OCI-LY3 (cell line): ENCODE measurements around the gene FMNL2.

Source experiments
- H2AFZ ChIP-seq: fragments of 200-600, 300-600 bp; shearing (Covaris generic); 2 replicates; pipeline ENCODE4 v1.6.0; 2014; ENCODE audit warnings: antibody characterized with exemption, low read depth, low read length
- H3K27ac ChIP-seq: fragments of 200-600, 300-600 bp; sonication (generic); 2 replicates; pipeline ENCODE4 v1.5.1; 2014; ENCODE audit warnings: mild to moderate bottlenecking, low read length, moderate library complexity, mixed read lengths
- H3K27me3 ChIP-seq: fragments of 200-600, 300-600 bp; sonication (generic); 2 replicates; pipeline ENCODE4 v1.6.1; 2014; ENCODE audit warnings: low read depth, low read length, mixed read lengths
- H3K36me3 ChIP-seq: fragments of 200-600, 300-600 bp; sonication (generic); replicated peaks from 2 replicates; pipeline ENCODE3; 2014; ENCODE audit warnings: low read depth, low read length, mixed read lengths
- H3K4me1 ChIP-seq: fragments of 300-600, 200-600 bp; sonication (generic); 2 replicates; pipeline ENCODE4 v1.6.1; 2014; ENCODE audit warnings: low read length, mixed read lengths
- H3K4me2 ChIP-seq: fragments of 200-600, 300-600 bp; sonication (generic); 2 replicates; pipeline ENCODE4 v1.6.1; 2014; ENCODE audit warnings: low read length, mixed read lengths
- H3K4me3 ChIP-seq: fragments of 300-600, 200-600 bp; sonication (generic); 2 replicates; pipeline ENCODE4 v1.5.1; 2014; ENCODE audit warnings: antibody characterized with exemption, mild to moderate bottlenecking, low read length, moderate library complexity
- H3K79me2 ChIP-seq: fragments of 300-600, 200-600 bp; shearing (Covaris generic); 2 replicates; pipeline ENCODE4 v1.6.1; 2014; ENCODE audit warnings: mild to moderate bottlenecking, low read length, mixed read lengths
- H3K9ac ChIP-seq: fragments of 300-600, 200-600 bp; shearing (Covaris generic); 2 replicates; pipeline ENCODE4 v1.6.0; 2014; ENCODE audit warnings: mild to moderate bottlenecking, low read length, moderate library complexity
- H3K9me3 ChIP-seq: fragments of 200-600, 300-600 bp; shearing (Covaris generic); 2 replicates; pipeline ENCODE4 v1.6.1; 2014; ENCODE audit warnings: low read length, mixed read lengths; ENCODE audit not compliant: insufficient read depth
- H4K20me1 ChIP-seq: fragments of 200-600, 300-600 bp; sonication (generic); 2 replicates; pipeline ENCODE4 v1.6.1; 2016; ENCODE audit warnings: low read length, mixed read lengths; ENCODE audit not compliant: insufficient read depth
- CTCF ChIP-seq: fragments of 200-600, 300-600 bp; sonication (generic); IDR thresholded peaks from 2 replicates; pipeline ENCODE4 v1.5.1; 2014; ENCODE audit warnings: antibody characterized with exemption, low read length, low read depth
- EZH2phosphoT487 ChIP-seq: fragments of 200-600 bp; shearing (Covaris generic); IDR thresholded peaks from 2 replicates; pipeline ENCODE4 v1.6.1; 2018; ENCODE audit warnings: antibody characterized with exemption, mixed run types, low read depth

Gene FMNL2

GRCh38 chr2:152571048-152571766, 236.2 kb downstream of the FMNL2 start:
- Histone ChIP-seq H3K36me3 (no peaks in the 10 kb centered on the region), H3K4me3 (no peak overlapping the region), H3K27ac (no peak overlapping the region), H3K9ac (no peak overlapping the region), H4K20me1 (no peaks in the 10 kb centered on the region), H3K27me3 (no peaks in the 10 kb centered on the region), H3K79me2 (no peaks in the 10 kb centered on the region), H3K4me2 (no peak overlapping the region), H2AFZ (no peak overlapping the region), H3K9me3 (no peaks in the 10 kb centered on the region), H3K4me1 (peaks cover 23% of the 10 kb centered on the region)
- TF ChIP-seq EZH2phosphoT487: no peak
- TF ChIP-seq CTCF: no peak

GRCh38 chr2:152572031-152572430, 237.1 kb downstream of the FMNL2 start:
- H3K27ac ChIP-seq: no peak overlapping the region
- no peak overlapping the region for H2AFZ ChIP-seq

GRCh38 chr2:152573168-152573567, 238.2 kb downstream of the FMNL2 start:
- H3K9me3 ChIP-seq: no peaks in the 10 kb centered on the region
- H3K9ac ChIP-seq: no peak overlapping the region
- peak overlapping the region; percentile 56 for H3K4me2 ChIP-seq
- no peaks in the 10 kb centered on the region for H3K36me3 ChIP-seq
- TF ChIP-seq EZH2phosphoT487 (no peak), CTCF (no peak)
- no peaks in the 10 kb centered on the region for H3K27me3 ChIP-seq
- no peak overlapping the region for H2AFZ ChIP-seq
- H3K4me3 ChIP-seq: peak overlapping the region; percentile 21
- no peak overlapping the region for H3K27ac ChIP-seq
- no peaks in the 10 kb centered on the region for H4K20me1 ChIP-seq
- H3K79me2 ChIP-seq: no peaks in the 10 kb centered on the region
- H3K4me1 ChIP-seq: peaks cover 11% of the 10 kb centered on the region

More at GRCh38 chr2:152572031-152572430, 237.1 kb downstream of the FMNL2 start:
- Histone ChIP-seq H3K4me3 (no peak overlapping the region), H3K27me3 (no peaks in the 10 kb centered on the region), H3K79me2 (no peaks in the 10 kb centered on the region), H3K4me1 (peaks cover 15% of the 10 kb centered on the region), H3K4me2 (no peak overlapping the region), H3K36me3 (no peaks in the 10 kb centered on the region), H3K9ac (no peak overlapping the region), H4K20me1 (no peaks in the 10 kb centered on the region), H3K9me3 (no peaks in the 10 kb centered on the region)
- TF ChIP-seq CTCF: no peak
- TF ChIP-seq EZH2phosphoT487: no peak

GRCh38 chr2:152577579-152577978, 242.6 kb downstream of the FMNL2 start:
- TF ChIP-seq EZH2phosphoT487: no peak
- TF ChIP-seq CTCF: no peak
- H3K4me3 ChIP-seq: no peak overlapping the region
- no peaks in the 10 kb centered on the region for H3K9me3 ChIP-seq
- no peaks in the 10 kb centered on the region for H3K27me3 ChIP-seq
- no peak overlapping the region for H3K9ac ChIP-seq
- H3K79me2 ChIP-seq: no peaks in the 10 kb centered on the region
- peaks cover 11% of the 10 kb centered on the region for H3K4me1 ChIP-seq
- no peaks in the 10 kb centered on the region for H3K36me3 ChIP-seq
- H3K27ac ChIP-seq: no peak overlapping the region
- no peaks in the 10 kb centered on the region for H4K20me1 ChIP-seq
- H3K4me2 ChIP-seq: no peak overlapping the region
- no peak overlapping the region for H2AFZ ChIP-seq
